ENCODE data around the gene DENND1B. TPM values are rescaled to one million over a fixed set of nuclear protein-coding genes. Genes with fewer than 3 reads are reported as not detected.
A peak's percentile ranks its signal among the peaks of the same experiment; 100 is the strongest.

DENND1B gene
- total RNA-seq, 4 donors from 2014 or later: 10.1 to 14.4 (median 12.6) TPM

- no peaks in the 10 kb centered on the region for H3K9me3 ChIP-seq
- no peak overlapping the region for H3K4me3 ChIP-seq
- H3K27ac ChIP-seq: no peak overlapping the region
- H3K27me3 ChIP-seq: no peaks in the 10 kb centered on the region
- peaks cover under 1% of the 10 kb centered on the region for H3K36me3 ChIP-seq
- WGBS: 97% methylated on average over 1 of the region's 1 CpG
- no peak for TF ChIP-seq EP300 (IDR thresholded peaks at IDR 0.05)
- TF ChIP-seq POLR2AphosphoS5 (IDR thresholded peaks at IDR 0.05): no peak
- TF ChIP-seq CTCF (IDR thresholded peaks at IDR 0.05): no peak
- H3K4me1 ChIP-seq: no peaks in the 10 kb centered on the region
- no peak for DNase-seq (ENCODE audit: low spot score in 2 of 2)
Measured at GRCh38 chr1:197622371-197622770, 152.9 kb downstream of the DENND1B start.

GRCh38 chr1:197621761-197622160 lies 153.5 kb downstream of the DENND1B start:
- H3K4me1 ChIP-seq: no peaks in the 10 kb centered on the region
- no peaks in the 10 kb centered on the region for H3K9me3 ChIP-seq
- H3K27me3 ChIP-seq: no peaks in the 10 kb centered on the region
- TF ChIP-seq POLR2A (IDR thresholded peaks at IDR 0.05): no peak
- TF ChIP-seq CTCF (IDR thresholded peaks at IDR 0.05): no peak
- no peak for TF ChIP-seq POLR2AphosphoS5 (IDR thresholded peaks at IDR 0.05)
- no peak for TF ChIP-seq EP300 (IDR thresholded peaks at IDR 0.05)
- no peak for DNase-seq (ENCODE audit: low spot score in 2 of 2)
- no peak overlapping the region for H3K27ac ChIP-seq
- peaks cover 2% of the 10 kb centered on the region for H3K36me3 ChIP-seq
- no peak overlapping the region for H3K4me3 ChIP-seq

GRCh38 chr1:197620714-197621163 lies 154.5 kb downstream of the DENND1B start:
- Histone ChIP-seq H3K9me3 (no peaks in the 10 kb centered on the region), H3K4me1 (no peaks in the 10 kb centered on the region)

GRCh38 chr1:197619008-197619640 lies 156.2 kb downstream of the DENND1B start:
- Histone ChIP-seq H3K27ac (no peak overlapping the region), H3K4me3 (no peak overlapping the region), H3K36me3 (peaks cover 2% of the 10 kb centered on the region), H3K27me3 (no peaks in the 10 kb centered on the region), H3K4me1 (no peaks in the 10 kb centered on the region), H3K9me3 (no peaks in the 10 kb centered on the region)
- WGBS: 35% methylated on average over 2 of the region's 2 CpGs
- no peak for DNase-seq (ENCODE audit: low spot score in 2 of 2)
- TF ChIP-seq POLR2AphosphoS5 (IDR thresholded peaks at IDR 0.05): no peak
- TF ChIP-seq EP300 (IDR thresholded peaks at IDR 0.05): no peak
- TF ChIP-seq POLR2A (IDR thresholded peaks at IDR 0.05): no peak
- TF ChIP-seq CTCF (IDR thresholded peaks at IDR 0.05): peak in 1 of 2 donors; percentile 22

More at GRCh38 chr1:197620714-197621163, 154.5 kb downstream of the DENND1B start:
- no peak for DNase-seq (ENCODE audit: low spot score in 2 of 2)
- Histone ChIP-seq H3K36me3 (peaks cover 2% of the 10 kb centered on the region), H3K27ac (no peak overlapping the region), H3K27me3 (no peaks in the 10 kb centered on the region), H3K4me3 (no peak overlapping the region)
- 72% methylated on average over 5 of the region's 5 CpGs for WGBS
- no peak for TF ChIP-seq EP300 (IDR thresholded peaks at IDR 0.05)
- no peak for TF ChIP-seq CTCF (IDR thresholded peaks at IDR 0.05)
- no peak for TF ChIP-seq POLR2A (IDR thresholded peaks at IDR 0.05)
- TF ChIP-seq POLR2AphosphoS5 (IDR thresholded peaks at IDR 0.05): no peak

- 72% methylated on average over 3 of the region's 3 CpGs for WGBS
- H3K4me3 ChIP-seq: no peak overlapping the region
- no peak for TF ChIP-seq POLR2AphosphoS5 (IDR thresholded peaks at IDR 0.05)
- TF ChIP-seq POLR2A (IDR thresholded peaks at IDR 0.05): no peak
- TF ChIP-seq CTCF (IDR thresholded peaks at IDR 0.05): no peak
- no peak for TF ChIP-seq EP300 (IDR thresholded peaks at IDR 0.05)
- H3K27me3 ChIP-seq: no peaks in the 10 kb centered on the region
- peaks cover 2% of the 10 kb centered on the region for H3K36me3 ChIP-seq
- no peaks in the 10 kb centered on the region for H3K4me1 ChIP-seq
- DNase-seq (ENCODE audit: low spot score in 2 of 2): no peak
- H3K27ac ChIP-seq: no peak overlapping the region
- no peaks in the 10 kb centered on the region for H3K9me3 ChIP-seq
Measured at GRCh38 chr1:197618061-197618460, 157.2 kb downstream of the DENND1B start.
